ENCODE measurements around the gene SHOC2.

SHOC2 gene

DNA sequence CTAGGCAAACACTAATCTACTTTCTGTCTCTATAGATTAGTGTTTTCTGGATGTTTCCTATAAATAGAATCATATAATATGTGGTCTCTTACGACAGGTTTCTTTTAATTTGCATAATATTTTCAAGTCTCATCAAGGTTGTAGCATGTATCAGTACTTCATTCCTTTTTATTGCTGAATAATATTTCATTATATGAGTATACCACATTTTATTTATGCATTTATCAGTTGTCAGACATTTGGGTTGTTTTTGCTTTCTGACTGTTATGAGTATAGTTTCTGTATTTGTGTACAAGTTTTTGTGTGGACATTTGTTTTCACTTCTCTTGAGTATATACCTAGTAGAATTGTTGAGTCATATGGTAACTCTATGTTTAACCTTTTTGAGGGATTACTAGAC, 48.2 kb downstream of the SHOC2 start:
- TF ChIP-seq, protein P1, sequence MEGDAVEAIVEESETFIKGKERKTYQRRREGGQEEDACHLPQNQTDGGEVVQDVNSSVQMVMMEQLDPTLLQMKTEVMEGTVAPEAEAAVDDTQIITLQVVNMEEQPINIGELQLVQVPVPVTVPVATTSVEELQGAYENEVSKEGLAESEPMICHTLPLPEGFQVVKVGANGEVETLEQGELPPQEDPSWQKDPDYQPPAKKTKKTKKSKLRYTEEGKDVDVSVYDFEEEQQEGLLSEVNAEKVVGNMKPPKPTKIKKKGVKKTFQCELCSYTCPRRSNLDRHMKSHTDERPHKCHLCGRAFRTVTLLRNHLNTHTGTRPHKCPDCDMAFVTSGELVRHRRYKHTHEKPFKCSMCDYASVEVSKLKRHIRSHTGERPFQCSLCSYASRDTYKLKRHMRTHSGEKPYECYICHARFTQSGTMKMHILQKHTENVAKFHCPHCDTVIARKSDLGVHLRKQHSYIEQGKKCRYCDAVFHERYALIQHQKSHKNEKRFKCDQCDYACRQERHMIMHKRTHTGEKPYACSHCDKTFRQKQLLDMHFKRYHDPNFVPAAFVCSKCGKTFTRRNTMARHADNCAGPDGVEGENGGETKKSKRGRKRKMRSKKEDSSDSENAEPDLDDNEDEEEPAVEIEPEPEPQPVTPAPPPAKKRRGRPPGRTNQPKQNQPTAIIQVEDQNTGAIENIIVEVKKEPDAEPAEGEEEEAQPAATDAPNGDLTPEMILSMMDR (IDR thresholded peaks at IDR 0.05; ENCODE audit: control insufficient read depth, insufficient read depth, low read depth, low read length, missing control alignments), result no peak
- no peak overlapping the region for H3K4me3 ChIP-seq (ENCODE audit: control insufficient read depth, low read depth, low read length)
- no peak for DNase-seq (ENCODE audit: low read depth)

DNA sequence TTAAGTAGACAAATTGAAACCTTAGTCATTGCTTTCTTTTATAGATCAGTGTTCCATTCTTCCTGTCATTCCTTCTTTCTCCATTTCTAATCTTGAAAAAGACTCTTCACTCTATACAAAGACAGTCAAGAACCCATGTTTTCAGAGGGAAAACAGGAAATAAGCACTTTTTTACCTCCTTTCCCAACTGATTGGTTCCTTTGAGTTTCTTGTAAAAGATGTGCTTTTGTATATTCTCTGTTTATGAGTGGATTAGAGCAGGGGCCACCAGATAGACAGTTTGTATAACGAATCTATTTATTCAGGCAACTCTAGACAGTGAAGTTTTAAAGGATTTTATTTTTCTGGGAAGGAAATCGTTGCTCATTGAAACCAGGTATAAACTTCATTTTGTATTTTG, 49.8 kb downstream of the SHOC2 start:
- H3K4me3 ChIP-seq (ENCODE audit: control insufficient read depth, low read depth, low read length), result no peak overlapping the region
- no peak for DNase-seq (ENCODE audit: low read depth)
- TF ChIP-seq, protein P1 (IDR thresholded peaks at IDR 0.05; ENCODE audit: control insufficient read depth, insufficient read depth, low read depth, low read length, missing control alignments), result no peak

DNA sequence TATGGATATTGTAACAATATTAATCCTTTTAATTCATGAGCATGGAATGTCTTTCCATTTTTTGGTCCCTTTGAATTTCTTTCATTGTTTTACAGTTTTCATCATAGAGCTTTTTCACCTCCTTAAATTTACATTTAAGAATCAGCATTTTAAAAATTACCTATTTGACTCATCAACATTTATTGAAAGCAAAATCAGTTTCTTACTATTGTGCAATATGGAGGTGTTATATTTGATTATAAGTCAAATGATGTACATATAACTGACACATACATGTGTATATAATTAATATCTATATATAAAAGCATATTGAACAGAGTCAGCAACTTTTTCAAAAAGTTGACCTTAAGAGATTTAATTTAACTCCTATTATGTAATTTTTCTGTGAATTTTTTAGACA, 52.2 kb downstream of the SHOC2 start:
- TF ChIP-seq, protein P1 (IDR thresholded peaks at IDR 0.05; ENCODE audit: control insufficient read depth, insufficient read depth, low read depth, low read length, missing control alignments), result no peak
- DNase-seq (ENCODE audit: low read depth), result no peak
- H3K4me3 ChIP-seq (ENCODE audit: control insufficient read depth, low read depth, low read length), result no peak overlapping the region

DNA sequence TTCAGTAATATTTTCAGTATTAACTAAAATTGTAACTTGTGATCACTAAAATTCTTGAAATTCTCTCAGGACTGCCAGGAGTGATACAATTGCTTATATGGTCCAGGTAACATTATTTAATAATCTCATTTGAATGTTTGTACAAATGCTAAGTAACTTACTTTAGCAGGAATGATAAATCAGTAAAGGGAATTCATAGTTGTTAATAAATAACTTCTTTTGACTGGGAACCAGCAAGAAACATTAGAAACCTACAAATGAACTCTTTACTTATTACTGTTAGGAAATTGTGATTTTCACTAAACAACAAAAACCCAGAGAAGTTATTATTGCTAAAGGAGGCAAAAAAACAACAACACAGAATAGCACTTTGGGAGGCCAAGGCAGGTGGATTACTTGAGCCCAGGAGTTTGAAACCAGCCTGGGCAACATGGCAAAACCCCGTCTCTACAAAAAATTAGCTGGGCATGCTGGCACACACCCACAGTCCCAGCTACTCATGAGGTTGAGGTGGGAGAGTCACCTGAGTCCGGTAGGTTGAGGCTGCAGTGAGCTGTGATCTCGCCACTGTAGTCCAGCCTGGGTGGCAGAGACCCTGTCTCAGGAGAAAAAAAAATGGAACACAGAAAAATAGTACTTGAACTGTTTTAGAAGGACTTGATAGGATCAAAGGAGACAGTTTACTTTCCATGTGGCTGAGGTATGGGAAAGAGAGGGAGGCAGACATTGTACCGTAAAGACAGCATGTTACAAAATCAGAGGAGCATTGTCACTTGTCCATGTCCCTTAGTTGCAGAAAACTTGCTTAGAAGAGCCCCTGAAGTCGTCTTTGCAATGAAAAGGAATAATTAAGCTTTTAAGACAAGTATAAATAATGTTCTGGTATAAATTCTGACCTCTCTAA, 53.1 kb downstream of the SHOC2 start:
- TF ChIP-seq, protein P1 (IDR thresholded peaks at IDR 0.05; ENCODE audit: control insufficient read depth, insufficient read depth, low read depth, low read length, missing control alignments), result no peak
- no peak for DNase-seq (ENCODE audit: low read depth)
- H3K4me3 ChIP-seq (ENCODE audit: control insufficient read depth, low read depth, low read length), result no peak overlapping the region

DNA sequence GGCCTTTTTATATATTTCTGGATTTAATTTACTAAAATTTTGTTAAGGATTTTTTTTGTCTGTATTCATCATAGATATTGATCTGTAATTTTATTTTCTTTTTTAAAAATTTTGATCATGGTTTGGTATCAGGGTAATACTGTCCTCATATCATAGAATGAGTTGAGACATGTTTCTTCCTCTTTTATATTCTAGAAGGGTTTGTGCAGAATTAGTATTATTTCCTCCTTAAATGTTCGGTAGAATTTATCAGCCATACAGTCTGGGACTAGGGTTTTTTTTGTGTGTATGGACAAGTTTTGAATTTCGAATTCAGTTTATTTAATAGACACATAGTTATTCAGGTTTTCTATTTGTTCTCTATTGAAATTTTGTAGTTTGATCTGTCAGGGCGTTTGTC, 54.0 kb downstream of the SHOC2 start:
- H3K4me3 ChIP-seq (ENCODE audit: control insufficient read depth, low read depth, low read length), result no peak overlapping the region
- no peak for DNase-seq (ENCODE audit: low read depth)
- TF ChIP-seq, protein P1 (IDR thresholded peaks at IDR 0.05; ENCODE audit: control insufficient read depth, insufficient read depth, low read depth, low read length, missing control alignments), result no peak

DNA sequence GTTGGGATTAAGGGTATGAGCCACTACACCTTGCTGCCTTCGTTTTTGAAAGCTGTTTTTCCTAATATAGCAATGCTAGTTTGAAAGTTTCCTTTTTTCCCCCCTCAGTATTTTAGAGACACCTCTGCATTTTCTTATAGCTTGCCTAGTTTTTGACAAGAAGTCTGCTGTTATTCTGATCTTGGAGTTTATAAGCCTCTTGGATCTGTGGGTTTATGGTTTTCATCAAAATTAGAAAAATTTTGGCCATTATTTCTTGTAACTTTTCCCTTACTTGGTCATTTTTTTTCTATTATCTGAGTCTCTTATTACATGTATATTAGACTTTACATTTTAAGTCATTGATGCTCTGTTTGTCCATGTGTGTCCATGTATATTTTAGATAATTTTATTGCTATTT, 57.2 kb downstream of the SHOC2 start:
- H3K4me3 ChIP-seq (ENCODE audit: control insufficient read depth, low read depth, low read length), result no peak overlapping the region
- no peak for DNase-seq (ENCODE audit: low read depth)
- TF ChIP-seq, protein P1 (IDR thresholded peaks at IDR 0.05; ENCODE audit: control insufficient read depth, insufficient read depth, low read depth, low read length, missing control alignments), result no peak

Measured in AG09309 (cell line).